Keratinocyte (primary cell): Measurements from ENCODE around the gene ISG20L2.

ENCODE experiments used
- CTCF ChIP-seq, 3 experiments: IDR thresholded peaks in 1 of 3; conservative IDR thresholded peaks in 1 of 3; optimal IDR thresholded peaks in 1 of 3; 2 replicates in 2 of 3; 3 replicates in 1 of 3; pipeline versions ENCODE3 to v1.5.1; 2011; ENCODE audit warnings: low read length in 3 of 3, mild to moderate bottlenecking in 3 of 3, moderate library complexity in 2 of 3, control low read depth in 1 of 3, inconsistent platforms in 1 of 3; ENCODE audit not compliant: insufficient read depth in 2 of 3; ENCODE audit errors: extremely low read depth in 1 of 3
- EZH2 ChIP-seq: IDR thresholded peaks from one replicate; pipeline ENCODE4 v1.6.1; 2012; ENCODE audit warnings: inconsistent platforms, mild to moderate bottlenecking, low read length, moderate library complexity

DNA sequence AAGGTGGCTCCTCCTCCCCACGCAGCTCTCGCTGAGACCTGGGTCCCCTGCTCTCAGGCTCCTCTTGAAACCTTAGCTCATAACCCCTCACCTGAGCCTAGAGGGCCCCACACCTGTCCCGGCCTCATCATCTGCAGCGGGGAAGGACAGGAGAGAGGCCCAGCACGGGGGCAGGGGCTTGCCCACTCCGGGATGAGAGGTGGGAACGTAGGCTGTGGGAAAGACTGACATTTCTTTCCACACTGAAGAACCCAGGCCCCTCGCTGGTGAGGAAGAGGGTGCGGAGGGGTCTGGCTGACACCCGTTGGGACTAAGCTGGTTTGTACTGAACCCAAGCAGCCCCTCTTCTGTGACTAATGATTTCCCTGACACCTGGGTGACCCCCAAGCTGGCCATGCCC, 37.4 kb downstream of the ISG20L2 start:
- no peak for TF ChIP-seq CTCF (optimal IDR thresholded peaks at IDR 0.05 in 1 of 3, IDR thresholded peaks at IDR 0.05 in 1 of 3, conservative IDR thresholded peaks at IDR 0.05 in 1 of 3; ENCODE audit: extremely low read depth in 1 of 3, insufficient read depth in 2 of 3, low read length in 3 of 3)
- TF ChIP-seq EZH2: no peak
